ENCODE results near the gene TTBK1.

Gene TTBK1

GRCh38 chr6:43304882-43305281, 61.6 kb downstream of the TTBK1 start:
- Histone ChIP-seq H3K4me1 (ENCODE audit: insufficient read depth, low read length) (no peaks in the 10 kb centered on the region), H3K27me3 (ENCODE audit: control insufficient read depth in 1 of 2, insufficient read depth in 2 of 2, low read length in 2 of 2) (peaks cover 6 to 17% of the 10 kb centered on the region in 2 donors), H3K36me3 (ENCODE audit: insufficient read depth, low read length) (no peaks in the 10 kb centered on the region), H3K27ac (ENCODE audit: low read depth, low read length) (no peak overlapping the region), H3K9ac (ENCODE audit: low read length) (no peak overlapping the region), H3K4me3 (ENCODE audit: low read depth in 1 of 2, low read length in 2 of 2) (no peak overlapping the region), H3K9me3 (ENCODE audit: low read length) (no peaks in the 10 kb centered on the region)

GRCh38 chr6:43306086-43306485, 62.8 kb downstream of the TTBK1 start:
- Histone ChIP-seq H3K4me1 (ENCODE audit: insufficient read depth, low read length) (no peaks in the 10 kb centered on the region), H3K9me3 (ENCODE audit: low read length) (no peaks in the 10 kb centered on the region), H3K36me3 (ENCODE audit: insufficient read depth, low read length) (no peaks in the 10 kb centered on the region), H3K27me3 (ENCODE audit: control insufficient read depth in 1 of 2, insufficient read depth in 2 of 2, low read length in 2 of 2) (peaks cover 6 to 15% of the 10 kb centered on the region in 2 donors), H3K4me3 (ENCODE audit: low read depth in 1 of 2, low read length in 2 of 2) (no peak overlapping the region), H3K9ac (ENCODE audit: low read length) (no peak overlapping the region), H3K27ac (ENCODE audit: low read depth, low read length) (no peak overlapping the region)

- H3K9me3 ChIP-seq (ENCODE audit: low read length), result no peaks in the 10 kb centered on the region
- no peaks in the 10 kb centered on the region for H3K36me3 ChIP-seq (ENCODE audit: insufficient read depth, low read length)
- no peak overlapping the region for H3K9ac ChIP-seq (ENCODE audit: low read length)
- no peak overlapping the region for H3K27ac ChIP-seq (ENCODE audit: low read depth, low read length)
- H3K4me3 ChIP-seq (ENCODE audit: low read depth in 1 of 2, low read length in 2 of 2), result no peak overlapping the region
- H3K27me3 ChIP-seq (ENCODE audit: control insufficient read depth in 1 of 2, insufficient read depth in 2 of 2, low read length in 2 of 2), result peaks cover 6 to 12% of the 10 kb centered on the region in 2 donors
- no peaks in the 10 kb centered on the region for H3K4me1 ChIP-seq (ENCODE audit: insufficient read depth, low read length)
Observed at GRCh38 chr6:43307451-43308100, 64.3 kb downstream of the TTBK1 start.

GRCh38 chr6:43308101-43308989, 65.1 kb downstream of the TTBK1 start, which contains the start of gene CRIP3:
TSS of gene CRIP3 (minus strand) at chr6:43308826. CDS start at chr6:43308792, 34 bp downstream.
- no peaks in the 10 kb centered on the region for H3K9me3 ChIP-seq (ENCODE audit: low read length)

GRCh38 chr6:43308990-43309477, 65.8 kb downstream of the TTBK1 start:
- Histone ChIP-seq H3K36me3 (ENCODE audit: insufficient read depth, low read length) (no peaks in the 10 kb centered on the region), H3K27ac (ENCODE audit: low read depth, low read length) (no peak overlapping the region), H3K9ac (ENCODE audit: low read length) (no peak overlapping the region), H3K9me3 (ENCODE audit: low read length) (no peaks in the 10 kb centered on the region), H3K4me3 (ENCODE audit: low read depth in 1 of 2, low read length in 2 of 2) (peak overlapping the region; percentile 11 to 45), H3K4me1 (ENCODE audit: insufficient read depth, low read length) (no peaks in the 10 kb centered on the region), H3K27me3 (ENCODE audit: control insufficient read depth in 1 of 2, insufficient read depth in 2 of 2, low read length in 2 of 2) (peaks cover 6 to 12% of the 10 kb centered on the region in 2 donors)

More at GRCh38 chr6:43308101-43308989, 65.1 kb downstream of the TTBK1 start, which contains the start of gene CRIP3:
- Histone ChIP-seq H3K36me3 (ENCODE audit: insufficient read depth, low read length) (no peaks in the 10 kb centered on the region), H3K9ac (ENCODE audit: low read length) (no peak within 1 kb of the TSS), H3K4me3 (ENCODE audit: low read depth in 1 of 2, low read length in 2 of 2) (peak within 1 kb of the TSS; percentile 11 to 45), H3K4me1 (ENCODE audit: insufficient read depth, low read length) (no peaks in the 10 kb centered on the region), H3K27ac (ENCODE audit: low read depth, low read length) (no peak within 1 kb of the TSS), H3K27me3 (ENCODE audit: control insufficient read depth in 1 of 2, insufficient read depth in 2 of 2, low read length in 2 of 2) (peaks cover 6 to 12% of the 10 kb centered on the region in 2 donors)

- Histone ChIP-seq H3K9me3 (ENCODE audit: low read length) (no peaks in the 10 kb centered on the region), H3K27me3 (ENCODE audit: control insufficient read depth in 1 of 2, insufficient read depth in 2 of 2, low read length in 2 of 2) (peaks cover 6 to 12% of the 10 kb centered on the region in 2 donors), H3K36me3 (ENCODE audit: insufficient read depth, low read length) (no peaks in the 10 kb centered on the region), H3K27ac (ENCODE audit: low read depth, low read length) (no peak overlapping the region), H3K4me3 (ENCODE audit: low read depth in 1 of 2, low read length in 2 of 2) (no peak overlapping the region), H3K9ac (ENCODE audit: low read length) (no peak overlapping the region), H3K4me1 (ENCODE audit: insufficient read depth, low read length) (no peaks in the 10 kb centered on the region)
Observed at GRCh38 chr6:43310134-43310533, 66.9 kb downstream of the TTBK1 start.

- no peak overlapping the region for H3K4me3 ChIP-seq (ENCODE audit: low read depth in 1 of 2, low read length in 2 of 2)
- H3K36me3 ChIP-seq (ENCODE audit: insufficient read depth, low read length), result no peaks in the 10 kb centered on the region
- H3K27me3 ChIP-seq (ENCODE audit: control insufficient read depth in 1 of 2, insufficient read depth in 2 of 2, low read length in 2 of 2), result peaks cover 6 to 12% of the 10 kb centered on the region in 2 donors
- H3K27ac ChIP-seq (ENCODE audit: low read depth, low read length), result no peak overlapping the region
- H3K9me3 ChIP-seq (ENCODE audit: low read length), result no peaks in the 10 kb centered on the region
- no peak overlapping the region for H3K9ac ChIP-seq (ENCODE audit: low read length)
- no peaks in the 10 kb centered on the region for H3K4me1 ChIP-seq (ENCODE audit: insufficient read depth, low read length)
Observed at GRCh38 chr6:43310624-43311023, 67.3 kb downstream of the TTBK1 start.

GRCh38 chr6:43311666-43312065, 68.4 kb downstream of the TTBK1 start:
- no peak overlapping the region for H3K9ac ChIP-seq (ENCODE audit: low read length)
- peaks cover 6 to 8% of the 10 kb centered on the region in 2 donors for H3K27me3 ChIP-seq (ENCODE audit: control insufficient read depth in 1 of 2, insufficient read depth in 2 of 2, low read length in 2 of 2)
- H3K4me1 ChIP-seq (ENCODE audit: insufficient read depth, low read length), result no peaks in the 10 kb centered on the region
- H3K36me3 ChIP-seq (ENCODE audit: insufficient read depth, low read length), result no peaks in the 10 kb centered on the region
- H3K4me3 ChIP-seq (ENCODE audit: low read depth in 1 of 2, low read length in 2 of 2), result no peak overlapping the region
- no peak overlapping the region for H3K27ac ChIP-seq (ENCODE audit: low read depth, low read length)
- H3K9me3 ChIP-seq (ENCODE audit: low read length), result no peaks in the 10 kb centered on the region

- no peak overlapping the region for H3K9ac ChIP-seq (ENCODE audit: low read length)
- H3K4me3 ChIP-seq (ENCODE audit: low read depth in 1 of 2, low read length in 2 of 2), result no peak overlapping the region
- H3K9me3 ChIP-seq (ENCODE audit: low read length), result no peaks in the 10 kb centered on the region
- H3K27ac ChIP-seq (ENCODE audit: low read depth, low read length), result no peak overlapping the region
- no peaks in the 10 kb centered on the region for H3K36me3 ChIP-seq (ENCODE audit: insufficient read depth, low read length)
- H3K27me3 ChIP-seq (ENCODE audit: control insufficient read depth in 1 of 2, insufficient read depth in 2 of 2, low read length in 2 of 2), result peaks cover 1 to 5% of the 10 kb centered on the region in 2 donors
- no peaks in the 10 kb centered on the region for H3K4me1 ChIP-seq (ENCODE audit: insufficient read depth, low read length)
Observed at GRCh38 chr6:43313813-43314212, 70.5 kb downstream of the TTBK1 start.

GRCh38 chr6:43318011-43318410, 74.7 kb downstream of the TTBK1 start:
- H3K27me3 ChIP-seq (ENCODE audit: control insufficient read depth in 1 of 2, insufficient read depth in 2 of 2, low read length in 2 of 2), result no peaks in the 10 kb centered on the region
- no peaks in the 10 kb centered on the region for H3K36me3 ChIP-seq (ENCODE audit: insufficient read depth, low read length)
- H3K27ac ChIP-seq (ENCODE audit: low read depth, low read length), result no peak overlapping the region
- no peaks in the 10 kb centered on the region for H3K9me3 ChIP-seq (ENCODE audit: low read length)
- H3K9ac ChIP-seq (ENCODE audit: low read length), result no peak overlapping the region
- no peak overlapping the region for H3K4me3 ChIP-seq (ENCODE audit: low read depth in 1 of 2, low read length in 2 of 2)
- H3K4me1 ChIP-seq (ENCODE audit: insufficient read depth, low read length), result no peaks in the 10 kb centered on the region

GRCh38 chr6:43325876-43326275, 82.6 kb downstream of the TTBK1 start:
- H3K4me3 ChIP-seq (ENCODE audit: low read depth in 1 of 2, low read length in 2 of 2), result no peak overlapping the region
- H3K27me3 ChIP-seq (ENCODE audit: control insufficient read depth in 1 of 2, insufficient read depth in 2 of 2, low read length in 2 of 2), result no peaks in the 10 kb centered on the region
- H3K27ac ChIP-seq (ENCODE audit: low read depth, low read length), result no peak overlapping the region
- no peaks in the 10 kb centered on the region for H3K36me3 ChIP-seq (ENCODE audit: insufficient read depth, low read length)
- no peaks in the 10 kb centered on the region for H3K9me3 ChIP-seq (ENCODE audit: low read length)
- no peak overlapping the region for H3K9ac ChIP-seq (ENCODE audit: low read length)
- no peaks in the 10 kb centered on the region for H3K4me1 ChIP-seq (ENCODE audit: insufficient read depth, low read length)
